ENCODE data around the gene PWWP2B.

GRCh38 chr10:132449811-132450181 lies 52.8 kb downstream of the PWWP2B start:
- no peak for TF ChIP-seq CTCF (IDR thresholded peaks at IDR 0.05)
- TF ChIP-seq EP300 (IDR thresholded peaks at IDR 0.05), result no peak
- no peak for TF ChIP-seq POLR2AphosphoS5 (IDR thresholded peaks at IDR 0.05)

Measured in esophagus muscularis mucosa (tissue), 4 donors.